ENCODE results near the gene LCE3A. TPM values are rescaled to one million over a fixed set of nuclear protein-coding genes. Genes with fewer than 3 reads are reported as not detected.

The LCE3A gene
- total and polyA plus RNA-seq, 12 donors, result not detected

DNA sequence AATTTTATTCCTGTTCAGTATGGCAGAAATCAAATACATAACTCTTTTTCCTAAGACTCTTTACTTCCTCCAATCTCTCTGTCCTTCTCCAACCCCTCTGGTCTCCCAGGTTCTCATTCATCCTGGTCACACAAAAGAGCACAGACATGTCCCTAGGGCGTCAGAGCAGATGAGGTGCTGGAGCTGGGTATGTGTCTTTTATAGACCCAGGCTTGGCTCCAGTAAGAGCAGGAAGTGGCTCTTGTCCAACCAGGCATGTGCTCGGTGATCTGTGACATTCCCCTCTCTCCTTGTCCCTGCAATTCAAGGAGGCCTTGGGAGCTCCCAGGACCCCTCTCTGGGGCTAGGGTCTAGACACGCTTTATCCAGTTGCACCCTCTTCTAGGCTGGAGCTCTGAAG, 22.2 kb upstream of the LCE3A start:
- intact Hi-C loops (cut with DNase I), result no loop called here
- Histone ChIP-seq H3K27ac (no peak overlapping the region), H3K4me3 (no peak overlapping the region), H3K36me3 (no peaks in the 10 kb centered on the region), H3K4me1 (no peaks in the 10 kb centered on the region), H3K9me3 (no peaks in the 10 kb centered on the region), H3K27me3 (peaks cover 0 to 14% (median 4%) of the 10 kb centered on the region in 7 donors)
- DNase-seq, result no peak
- 43 to 46% methylated on average over 3 of the region's 3 CpGs for WGBS, 2 donors
- no peak for ATAC-seq
- TF ChIP-seq, protein P1, sequence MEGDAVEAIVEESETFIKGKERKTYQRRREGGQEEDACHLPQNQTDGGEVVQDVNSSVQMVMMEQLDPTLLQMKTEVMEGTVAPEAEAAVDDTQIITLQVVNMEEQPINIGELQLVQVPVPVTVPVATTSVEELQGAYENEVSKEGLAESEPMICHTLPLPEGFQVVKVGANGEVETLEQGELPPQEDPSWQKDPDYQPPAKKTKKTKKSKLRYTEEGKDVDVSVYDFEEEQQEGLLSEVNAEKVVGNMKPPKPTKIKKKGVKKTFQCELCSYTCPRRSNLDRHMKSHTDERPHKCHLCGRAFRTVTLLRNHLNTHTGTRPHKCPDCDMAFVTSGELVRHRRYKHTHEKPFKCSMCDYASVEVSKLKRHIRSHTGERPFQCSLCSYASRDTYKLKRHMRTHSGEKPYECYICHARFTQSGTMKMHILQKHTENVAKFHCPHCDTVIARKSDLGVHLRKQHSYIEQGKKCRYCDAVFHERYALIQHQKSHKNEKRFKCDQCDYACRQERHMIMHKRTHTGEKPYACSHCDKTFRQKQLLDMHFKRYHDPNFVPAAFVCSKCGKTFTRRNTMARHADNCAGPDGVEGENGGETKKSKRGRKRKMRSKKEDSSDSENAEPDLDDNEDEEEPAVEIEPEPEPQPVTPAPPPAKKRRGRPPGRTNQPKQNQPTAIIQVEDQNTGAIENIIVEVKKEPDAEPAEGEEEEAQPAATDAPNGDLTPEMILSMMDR (IDR thresholded peaks at IDR 0.05), result no peak

DNA sequence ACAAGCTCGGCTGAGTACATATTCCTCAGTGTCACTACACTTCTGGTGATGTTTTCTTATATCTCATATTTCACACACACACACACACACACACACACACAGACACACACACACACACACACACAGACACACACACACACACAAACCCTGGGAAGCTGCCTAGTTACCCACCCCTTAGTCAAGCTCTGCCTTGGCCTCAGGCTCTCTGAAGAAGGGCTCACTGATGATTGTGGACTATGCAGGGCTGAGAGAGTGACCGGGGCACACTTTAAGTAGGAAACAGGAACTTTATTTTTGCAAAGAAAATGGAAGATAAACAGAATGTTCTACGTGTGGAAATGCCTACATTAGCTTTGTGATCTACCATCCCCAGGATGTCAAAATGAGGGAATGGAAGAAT, 21.0 kb upstream of the LCE3A start:
- WGBS, 2 donors, result 53 to 61% methylated on average over 3 of the region's 3 CpGs

DNA sequence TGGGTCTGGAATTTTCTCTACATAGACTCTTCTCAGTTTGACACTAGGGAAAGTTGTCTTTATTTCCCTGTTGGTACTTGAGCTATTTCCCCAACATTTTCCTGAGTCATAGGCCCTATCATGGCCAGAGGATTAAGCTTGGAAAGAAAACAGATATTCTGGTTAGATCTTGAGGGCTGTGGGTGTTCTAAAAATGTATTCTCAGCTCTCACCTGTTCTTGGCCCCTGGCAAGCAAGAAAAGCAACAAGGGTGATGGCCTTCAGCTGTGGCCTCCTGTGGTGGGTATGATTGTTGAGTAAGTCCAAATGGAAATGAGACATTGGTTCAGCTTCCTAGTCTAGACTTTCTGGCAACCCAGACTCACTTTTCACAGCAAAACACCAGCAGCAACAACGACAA, 17.4 kb upstream of the LCE3A start:
- TF ChIP-seq, protein P1 (IDR thresholded peaks at IDR 0.05), result no peak
- DNase-seq (no peak), ATAC-seq (no peak)
- no peaks in the 10 kb centered on the region for H3K36me3 ChIP-seq
- WGBS, 2 donors, result 56 to 62% methylated on average over 1 of the region's 1 CpG
- H3K27me3 ChIP-seq, result peaks cover 0 to 3% (median 0%) of the 10 kb centered on the region in 7 donors
- intact Hi-C loops (cut with DNase I), result no loop called here
- H3K4me3 ChIP-seq, result no peak overlapping the region
- H3K4me1 ChIP-seq, result no peaks in the 10 kb centered on the region
- peaks cover 0 to 18% (median 0%) of the 10 kb centered on the region in 11 donors for H3K9me3 ChIP-seq
- H3K27ac ChIP-seq, result no peak overlapping the region

More for the DNA sequence above, 21.0 kb upstream of the LCE3A start:
- TF ChIP-seq, protein P1 (IDR thresholded peaks at IDR 0.05), result no peak
- H3K4me1 ChIP-seq, result no peaks in the 10 kb centered on the region
- no peak overlapping the region for H3K4me3 ChIP-seq
- no peaks in the 10 kb centered on the region for H3K36me3 ChIP-seq
- peaks cover 0 to 5% (median 0%) of the 10 kb centered on the region in 11 donors for H3K9me3 ChIP-seq
- intact Hi-C loops (cut with DNase I), result no loop called here
- no peak for ATAC-seq
- H3K27me3 ChIP-seq, result peaks cover 0 to 10% (median 0%) of the 10 kb centered on the region in 7 donors
- DNase-seq, result no peak
- H3K27ac ChIP-seq, result no peak overlapping the region

DNA sequence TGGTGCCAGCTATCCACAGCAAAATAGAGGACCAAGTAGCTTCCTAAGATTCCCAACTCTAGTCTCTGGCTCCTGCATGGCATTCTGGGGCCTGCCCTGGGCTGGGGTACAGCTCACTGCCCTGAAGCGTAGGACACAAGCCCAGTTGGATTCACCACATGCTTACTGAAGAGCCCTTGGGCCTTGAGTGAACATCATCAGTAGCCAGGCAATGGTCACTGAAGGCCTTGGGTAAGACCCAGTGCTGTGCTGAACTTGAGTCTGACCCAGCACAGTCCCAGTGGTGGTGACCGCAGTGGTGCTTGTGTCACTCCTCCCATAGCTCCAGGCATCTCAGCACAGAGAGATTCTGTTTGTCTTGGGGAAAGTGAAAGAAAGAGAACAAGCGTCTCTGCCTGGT, 7.7 kb upstream of the LCE3A start:
- no peak overlapping the region for H3K4me3 ChIP-seq
- no peak for DNase-seq
- H3K9me3 ChIP-seq, result peaks cover 0 to 26% (median 0%) of the 10 kb centered on the region in 11 donors
- TF ChIP-seq, protein P1 (IDR thresholded peaks at IDR 0.05), result no peak
- intact Hi-C loops (cut with DNase I), result no loop called here
- no peaks in the 10 kb centered on the region for H3K4me1 ChIP-seq
- WGBS, 2 donors, result 85 to 86% methylated on average over 3 of the region's 3 CpGs
- H3K27me3 ChIP-seq, result peaks cover 0 to 7% (median 0%) of the 10 kb centered on the region in 7 donors
- no peak overlapping the region for H3K27ac ChIP-seq
- no peak for ATAC-seq
- H3K36me3 ChIP-seq, result no peaks in the 10 kb centered on the region
